HepG2 (cell line): ENCODE measurements around the gene ELANE. TPM values are rescaled to one million over a fixed set of nuclear protein-coding genes. Genes with fewer than 3 reads are reported as not detected.

Experiments
- ATAC-seq: fragments of 200-7000 bp; cut with Tn5 transposase; 3 replicates; pipeline ENCODE4 v1.9.1; 2020; ENCODE audit warnings: mild to moderate bottlenecking, moderate library complexity
- BruUV-seq: library from RNA; stranded (reverse); fragments of 400-500 nt; replicated peaks from 2 replicates; lab custom pipeline; 2021; lab: Mats Ljungman, UMichigan
- CTCF ChIA-PET: fragments of 300-600 bp; formaldehyde crosslinking; extraction: SDS; loops from one replicate; lab custom pipeline; 2021; ENCODE audit warnings: low total read pairs, inconsistent platforms, low intra/inter-chr PET ratio; lab: Yijun Ruan, JAX
- POLR2A ChIA-PET: fragments of 350-600 bp; sonication (Branson Sonifier 250); formaldehyde crosslinking; loops from one replicate; lab custom pipeline; 2020; ENCODE audit warnings: antibody characterized with exemption, inconsistent platforms; lab: Yijun Ruan, JAX
- DNase-seq: peaks from one replicate; pipeline ENCODE4 v3.0.0-alpha.2; 2015; ENCODE audit warnings: low spot score
- FAIRE-seq: peaks from 3 replicates; lab custom pipeline; 2011; peaks lifted over from hg19 to GRCh38; lab: Jason Lieb, UNC
- H2AFZ ChIP-seq: one replicate; pipeline ENCODE4 v1.6.1; 2011; ENCODE audit warnings: low read length, inconsistent platforms
- H3K27ac ChIP-seq: fragments of 300-600 bp; 3 replicates; pipeline ENCODE4 v1.8.0; 2011; ENCODE audit warnings: mixed run types, mild to moderate bottlenecking, mixed read lengths, low read length, inconsistent platforms; ENCODE audit not compliant: insufficient read depth; ENCODE audit errors: extremely low read length
- H3K27me3 ChIP-seq, 2 experiments: fragments of 200-600 bp in 1 of 2; 2 replicates in 1 of 2; 3 replicates in 1 of 2; pipeline versions ENCODE4 v1.6.0 to v1.8.0; 2011; ENCODE audit warnings: low read length in 2 of 2, mild to moderate bottlenecking in 2 of 2, moderate library complexity in 2 of 2, inconsistent platforms in 1 of 2; ENCODE audit not compliant: insufficient read depth in 2 of 2, control insufficient read depth in 1 of 2
- H3K36me3 ChIP-seq, 2 experiments: fragments of 200-600 bp in 1 of 2; replicated peaks in 1 of 2; 2 replicates in 1 of 2; 3 replicates in 1 of 2; pipeline versions ENCODE4 v1.5.1 to v1.8.0; 2011; ENCODE audit warnings: low read length in 2 of 2, inconsistent platforms in 1 of 2; ENCODE audit not compliant: insufficient read depth in 2 of 2, control insufficient read depth in 1 of 2
- H3K4me1 ChIP-seq: 2 replicates; pipeline ENCODE4 v1.5.1; 2012; ENCODE audit warnings: low read length, inconsistent platforms; ENCODE audit not compliant: insufficient read depth
- H3K4me2 ChIP-seq: 2 replicates; pipeline ENCODE4 v1.6.0; 2011; ENCODE audit warnings: low read depth, low read length, inconsistent platforms
- H3K4me3 ChIP-seq, 3 experiments: fragments of 200-600 bp in 1 of 3; sonication (generic), shearing (Covaris generic) in 1 of 3; replicated peaks in 1 of 3; 2 replicates each; pipeline ENCODE4 v1.5.1; 2011 to 2016; ENCODE audit warnings: low read length in 3 of 3, inconsistent platforms in 2 of 3, low read depth in 2 of 3, mild to moderate bottlenecking in 2 of 3, control low read depth in 1 of 3, mixed read lengths in 1 of 3; ENCODE audit not compliant: insufficient read depth in 1 of 3
- H3K79me2 ChIP-seq: one replicate; pipeline ENCODE4 v1.6.1; 2011; ENCODE audit warnings: low read length, inconsistent platforms; ENCODE audit not compliant: insufficient read depth
- H3K9ac ChIP-seq: 2 replicates; pipeline ENCODE4 v1.6.0; 2011; ENCODE audit warnings: mild to moderate bottlenecking, low read depth, low read length, inconsistent platforms; ENCODE audit not compliant: insufficient read depth
- H3K9me3 ChIP-seq: 2 replicates; pipeline ENCODE4 v1.5.1; 2012; ENCODE audit warnings: mild to moderate bottlenecking, low read length
- H4K20me1 ChIP-seq: 2 replicates; pipeline ENCODE4 v1.6.0; 2011; ENCODE audit warnings: inconsistent platforms, mild to moderate bottlenecking, low read length, moderate library complexity; ENCODE audit not compliant: insufficient read depth
- IKZF1 ChIP-seq: fragments of 450-650 bp; IDR thresholded peaks from 2 replicates; pipeline ENCODE4 v1.7.1; 2016
- JUND ChIP-seq: sonication (generic); formaldehyde crosslinking; IDR thresholded peaks from 2 replicates; pipeline ENCODE4 v1.8.0; 2022; ENCODE audit warnings: mild to moderate bottlenecking, missing genetic modification reagents
- PHF5A ChIP-seq: IDR thresholded peaks from one replicate; pipeline ENCODE4 v1.6.1; 2018; ENCODE audit warnings: low read depth, missing genetic modification reagents; ENCODE audit not compliant: unreplicated experiment
- RBFOX2 ChIP-seq: fragments of 200-400 bp; formaldehyde crosslinking; IDR thresholded peaks from 2 replicates; pipeline ENCODE4 v1.6.1; 2017; ENCODE audit warnings: low read depth, mild to moderate bottlenecking, low read length
- ZNF790 ChIP-seq: sonication (generic); formaldehyde crosslinking; IDR thresholded peaks from 2 replicates; pipeline ENCODE4 v1.8.0; 2022; ENCODE audit warnings: missing genetic modification reagents, mild to moderate bottlenecking, borderline replicate concordance
- WGBS: methylation state at CpG from one replicate; pipeline ENCODE4 v1.1.6; 2017; ENCODE audit warnings: low lambda C conversion rate; 5-methylcytosine and 5-hydroxymethylcytosine counted together
- in situ Hi-C: cut with HindIII; loops from 2 replicates; pipeline ENCODE4 v1.10.0; 2017; ENCODE audit warnings: low pct_unique_long_range_greater_than_20kb; ENCODE audit not compliant: extremely low pct_ligation_motif_present
- intact Hi-C: fragments of 100-400 bp; cut with micrococcal nuclease; formaldehyde crosslinking; loops from one replicate; pipeline ENCODE4 v1.10.0; 2022; ENCODE audit not compliant: unreplicated experiment
- polyA plus RNA-seq, 8 experiments: library from polyadenylated mRNA; depleted of rRNA in 3 of 8; stranded (reverse) in 7 of 8; unstranded in 1 of 8; fragments of >200 nt; fragmentation: Illumina TruSeq in 4 of 8; extraction: Trizol in 4 of 8; gene quantifications; 2 replicates each; pipeline versions ENCODE4 v1.2.1 to v1.2.3, GENCODE V29; 2011 to 2016; ENCODE audit warnings: low read depth in 4 of 8, missing spikeins in 1 of 8, mixed read lengths in 1 of 8; ENCODE audit not compliant: insufficient read depth in 1 of 8
- total RNA-seq, 5 experiments: library from RNA; depleted of rRNA; stranded (reverse); fragments of >200 nt; fragmentation: Illumina TruSeq; extraction: Trizol; gene quantifications; 2 replicates each; pipeline ENCODE4 v1.2.3, GENCODE V29; 2016; ENCODE audit warnings: low read depth in 1 of 5
- TF ChIP-seq, protein P1 (sequence below): sonication (generic); formaldehyde crosslinking; IDR thresholded peaks from 2 replicates; pipeline ENCODE4 v1.4.0; 2020; ENCODE audit warnings: mild to moderate bottlenecking, missing genetic modification reagents
- TF ChIP-seq, protein P2 (sequence below): sonication (generic); formaldehyde crosslinking; conservative IDR thresholded peaks from 2 replicates; pipeline ENCODE4 v1.4.0; 2020; ENCODE audit warnings: missing genetic modification reagents

ELANE gene
- total and polyA plus RNA-seq, 2 of the 13 experiments (the other 11 are each of a cell fraction or from before 2014, with no cell fraction given), result not detected

DNA sequence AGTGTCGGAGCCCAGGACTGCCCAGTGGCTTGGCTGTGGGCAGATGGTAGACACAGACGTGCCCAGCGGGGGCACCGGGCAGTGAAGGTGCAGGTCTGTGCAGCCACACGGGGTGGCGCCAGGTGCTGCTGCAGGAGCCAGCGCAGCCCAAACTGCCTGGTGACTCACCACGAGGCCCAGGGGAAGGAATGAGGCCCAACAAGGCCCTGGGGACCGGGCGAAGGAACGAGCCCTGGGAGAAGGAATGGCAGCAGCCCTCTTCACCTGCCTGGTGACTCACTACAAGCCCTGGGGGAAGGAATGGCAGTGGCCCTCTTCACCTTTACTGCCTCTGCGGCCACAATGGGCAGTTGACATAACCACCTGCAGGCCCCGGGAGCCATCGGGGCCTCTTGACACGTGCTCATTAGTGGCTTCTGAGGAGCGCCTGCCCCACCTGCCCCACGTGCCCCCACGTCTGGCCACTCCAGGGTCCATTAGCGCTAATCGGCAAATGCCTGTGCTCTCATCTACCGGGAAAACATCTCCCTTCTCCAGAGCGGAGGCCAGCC is 31.6 kb downstream of the ELANE start:
- no TSS peak for BruUV-seq
- H3K27me3 ChIP-seq, result no peaks in the 10 kb centered on the region
- intact Hi-C loops (no loop called here), in situ Hi-C loops (no loop called here)
- ChIA-PET CTCF (no interaction called here), POLR2A (no interaction called here)
- no peaks in the 10 kb centered on the region for H3K9me3 ChIP-seq
- peaks cover 17 to 35% of the 10 kb centered on the region in 2 experiments; a peak in 4 of 5 replicates for H3K36me3 ChIP-seq
- FAIRE-seq, result no peak
- peaks cover 9% of the 10 kb centered on the region for H3K4me1 ChIP-seq
- H2AFZ ChIP-seq, result no peak overlapping the region
- no peaks in the 10 kb centered on the region for H4K20me1 ChIP-seq
- ATAC-seq, result no peak
- H3K9ac ChIP-seq, result no peak overlapping the region
- no peak for DNase-seq
- H3K27ac ChIP-seq, result no peak overlapping the region
- 98% methylated on average over 18 of the region's 22 CpGs for WGBS
- no peak overlapping the region for H3K4me3 ChIP-seq
- TF ChIP-seq JUND (CRISPR knock-in tag) (no peak), RBFOX2 (0 out of 2 replicates have a peak, but pooled peaks have one; percentile 36), PHF5A (no peak), IKZF1 (no peak), ZNF790 (no peak)
- TF ChIP-seq, protein P1, sequence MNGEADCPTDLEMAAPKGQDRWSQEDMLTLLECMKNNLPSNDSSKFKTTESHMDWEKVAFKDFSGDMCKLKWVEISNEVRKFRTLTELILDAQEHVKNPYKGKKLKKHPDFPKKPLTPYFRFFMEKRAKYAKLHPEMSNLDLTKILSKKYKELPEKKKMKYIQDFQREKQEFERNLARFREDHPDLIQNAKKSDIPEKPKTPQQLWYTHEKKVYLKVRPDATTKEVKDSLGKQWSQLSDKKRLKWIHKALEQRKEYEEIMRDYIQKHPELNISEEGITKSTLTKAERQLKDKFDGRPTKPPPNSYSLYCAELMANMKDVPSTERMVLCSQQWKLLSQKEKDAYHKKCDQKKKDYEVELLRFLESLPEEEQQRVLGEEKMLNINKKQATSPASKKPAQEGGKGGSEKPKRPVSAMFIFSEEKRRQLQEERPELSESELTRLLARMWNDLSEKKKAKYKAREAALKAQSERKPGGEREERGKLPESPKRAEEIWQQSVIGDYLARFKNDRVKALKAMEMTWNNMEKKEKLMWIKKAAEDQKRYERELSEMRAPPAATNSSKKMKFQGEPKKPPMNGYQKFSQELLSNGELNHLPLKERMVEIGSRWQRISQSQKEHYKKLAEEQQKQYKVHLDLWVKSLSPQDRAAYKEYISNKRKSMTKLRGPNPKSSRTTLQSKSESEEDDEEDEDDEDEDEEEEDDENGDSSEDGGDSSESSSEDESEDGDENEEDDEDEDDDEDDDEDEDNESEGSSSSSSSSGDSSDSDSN (CRISPR knock-in tag), result no peak
- TF ChIP-seq, protein P2, sequence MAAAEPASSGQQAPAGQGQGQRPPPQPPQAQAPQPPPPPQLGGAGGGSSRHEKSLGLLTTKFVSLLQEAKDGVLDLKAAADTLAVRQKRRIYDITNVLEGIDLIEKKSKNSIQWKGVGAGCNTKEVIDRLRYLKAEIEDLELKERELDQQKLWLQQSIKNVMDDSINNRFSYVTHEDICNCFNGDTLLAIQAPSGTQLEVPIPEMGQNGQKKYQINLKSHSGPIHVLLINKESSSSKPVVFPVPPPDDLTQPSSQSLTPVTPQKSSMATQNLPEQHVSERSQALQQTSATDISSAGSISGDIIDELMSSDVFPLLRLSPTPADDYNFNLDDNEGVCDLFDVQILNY, result no peak
- no peaks in the 10 kb centered on the region for H3K79me2 ChIP-seq
- H3K4me2 ChIP-seq, result no peak overlapping the region
